HG03432 (cell line): ENCODE measurements around the gene CCDC8.
"Not testable (repeated sequence)": the region's sequence is repeated elsewhere in the genome, so short reads cannot be mapped to it uniquely, and the experiment has no call there.

Experiments
- ATAC-seq: cut with Tn5 transposase; IDR thresholded peaks from one replicate; pipeline ENCODE4 v1.9.1; 2021; ENCODE audit warnings: mild to moderate bottlenecking, moderate library complexity; ENCODE audit not compliant: unreplicated experiment

Gene CCDC8

DNA sequence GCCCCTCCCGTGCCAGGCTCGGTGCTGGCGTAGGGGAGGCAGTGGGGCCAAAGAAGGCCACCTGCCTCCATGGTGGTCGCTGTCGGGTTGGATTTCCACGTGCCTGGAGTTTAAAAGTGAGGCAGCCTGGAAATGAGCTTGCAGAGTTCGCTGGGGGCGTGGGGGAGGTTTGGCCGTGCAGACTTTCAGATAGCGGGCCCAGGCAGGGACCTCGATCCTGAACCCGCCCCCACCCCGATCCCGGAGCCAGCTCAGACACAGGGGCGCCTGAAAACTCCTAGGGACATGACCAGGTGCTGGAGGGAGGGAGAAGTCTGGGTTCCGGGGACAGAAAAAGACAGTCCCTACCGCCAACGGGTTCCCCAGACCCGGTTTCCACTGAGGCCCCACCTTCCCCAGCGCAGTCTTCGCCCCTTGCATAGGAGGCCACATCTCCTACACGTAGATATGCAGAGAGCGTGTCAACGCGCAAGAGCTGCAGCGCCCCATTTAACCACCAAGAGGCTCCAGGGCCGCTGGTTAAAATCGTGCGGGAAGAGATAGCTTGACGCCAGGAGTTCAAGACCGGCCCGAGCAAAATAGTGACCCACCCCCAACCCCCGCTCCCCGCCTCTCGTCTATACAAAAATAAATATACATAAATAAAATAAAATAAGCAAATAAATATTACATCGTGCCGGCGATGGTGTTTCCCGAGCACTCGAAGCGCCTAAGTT lies 8.5 kb downstream of the CCDC8 start:
- no peak for ATAC-seq

DNA sequence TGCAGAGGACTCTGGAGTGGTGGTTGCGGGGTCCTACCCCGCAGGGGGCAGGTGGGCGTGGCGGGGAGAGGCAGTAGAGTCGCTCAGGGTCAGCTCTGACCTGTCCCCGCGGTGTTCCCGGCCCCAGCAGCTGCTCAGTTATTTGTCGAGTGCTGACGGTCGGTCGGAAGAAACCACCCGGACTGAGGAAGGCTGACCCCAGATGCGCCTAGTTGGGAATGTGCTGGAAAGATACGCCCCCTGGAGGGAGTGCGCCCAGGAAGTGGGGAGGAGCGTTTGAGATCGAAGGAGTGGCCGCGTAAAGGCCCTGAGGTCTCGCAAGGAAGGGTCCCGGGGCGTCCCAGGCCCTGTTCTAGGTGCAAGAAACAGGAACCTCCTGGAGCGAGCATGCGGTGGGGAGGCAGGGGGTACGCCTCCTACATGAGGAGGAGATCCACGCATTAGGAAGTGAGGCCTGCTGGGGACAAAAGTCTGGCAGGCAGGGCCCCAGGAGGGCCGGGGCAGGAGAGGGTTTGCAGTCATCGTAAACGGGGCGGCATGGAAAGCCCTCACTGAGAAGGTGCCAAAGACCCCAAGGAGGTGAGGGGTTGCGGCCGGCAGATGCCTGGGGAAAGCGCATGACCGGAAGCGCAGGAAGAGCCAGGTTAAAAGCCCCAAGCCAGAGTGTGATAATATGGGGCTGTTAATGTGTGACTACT lies 9.2 kb downstream of the CCDC8 start:
- no peak for ATAC-seq

DNA sequence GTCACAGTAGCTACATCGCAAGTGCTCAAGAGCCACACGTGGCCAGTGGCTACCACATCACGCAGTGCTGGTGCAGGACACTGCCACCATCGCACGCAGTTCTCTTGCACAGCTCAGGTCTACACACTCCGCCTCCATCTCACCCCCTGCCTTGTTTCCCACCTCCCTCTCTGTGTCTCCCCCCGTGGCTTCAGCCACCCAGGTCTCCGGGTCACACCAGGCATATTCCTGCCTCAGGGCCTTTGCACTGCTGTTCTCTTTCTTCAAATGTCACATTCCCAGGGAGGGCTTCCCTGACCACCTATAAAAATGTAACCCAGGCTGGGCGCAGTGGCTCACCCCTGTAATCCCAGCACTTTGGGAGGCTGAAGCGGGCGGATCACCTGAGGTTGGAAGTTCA lies 10.6 kb downstream of the CCDC8 start:
- ATAC-seq, result no peak

DNA sequence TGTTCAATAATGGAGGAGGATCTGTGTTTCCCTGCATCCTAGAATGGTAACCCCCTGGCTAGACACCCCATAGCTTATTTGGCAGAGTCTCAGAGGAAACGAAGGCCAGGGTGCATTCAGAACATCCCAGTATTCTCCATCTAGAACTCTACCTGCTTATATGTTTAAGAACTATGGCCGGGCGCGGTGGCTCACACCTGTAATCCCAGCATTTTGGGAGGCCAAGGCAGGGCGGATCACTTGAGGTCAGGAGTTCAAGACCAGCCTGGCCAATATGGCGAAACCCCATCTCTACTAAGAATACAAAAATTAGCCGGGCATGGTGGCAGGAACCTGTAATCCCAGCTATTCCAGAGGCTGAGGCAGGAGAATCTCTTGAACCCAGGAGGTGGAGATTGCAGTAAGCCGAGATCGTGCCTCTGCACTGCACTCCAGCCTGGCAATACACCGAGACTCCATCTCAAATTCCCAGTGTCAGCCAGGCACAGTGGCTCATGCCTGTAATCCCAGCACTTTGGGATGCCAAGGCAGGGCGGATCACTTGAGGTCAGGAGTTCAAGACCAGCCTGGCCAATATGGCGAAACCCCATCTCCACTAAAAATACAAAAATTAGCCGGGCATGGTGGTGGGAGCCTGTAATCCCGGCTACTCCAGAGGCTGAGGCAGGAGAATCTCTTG lies 15.4 kb downstream of the CCDC8 start:
- not testable (repeated sequence) for ATAC-seq

DNA sequence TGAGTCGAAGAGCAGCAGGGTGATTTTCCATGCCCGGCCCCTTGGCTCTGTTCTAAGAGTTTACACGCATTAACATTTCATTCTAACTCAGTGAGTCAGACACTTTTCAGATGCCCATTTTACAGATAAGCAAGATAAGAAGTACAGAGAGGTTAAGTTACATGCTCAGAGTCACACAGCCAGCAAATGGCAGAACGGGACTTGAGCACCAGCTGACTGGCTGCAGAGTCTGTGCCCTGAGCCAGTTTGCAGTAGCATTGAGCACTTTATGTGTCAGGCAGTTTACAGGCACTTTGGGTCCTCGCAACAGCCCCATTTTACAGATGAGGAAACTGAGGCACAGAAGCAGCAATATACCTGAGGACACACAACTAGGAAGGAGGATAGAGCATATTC lies 19.0 kb downstream of the CCDC8 start:
- no peak for ATAC-seq

DNA sequence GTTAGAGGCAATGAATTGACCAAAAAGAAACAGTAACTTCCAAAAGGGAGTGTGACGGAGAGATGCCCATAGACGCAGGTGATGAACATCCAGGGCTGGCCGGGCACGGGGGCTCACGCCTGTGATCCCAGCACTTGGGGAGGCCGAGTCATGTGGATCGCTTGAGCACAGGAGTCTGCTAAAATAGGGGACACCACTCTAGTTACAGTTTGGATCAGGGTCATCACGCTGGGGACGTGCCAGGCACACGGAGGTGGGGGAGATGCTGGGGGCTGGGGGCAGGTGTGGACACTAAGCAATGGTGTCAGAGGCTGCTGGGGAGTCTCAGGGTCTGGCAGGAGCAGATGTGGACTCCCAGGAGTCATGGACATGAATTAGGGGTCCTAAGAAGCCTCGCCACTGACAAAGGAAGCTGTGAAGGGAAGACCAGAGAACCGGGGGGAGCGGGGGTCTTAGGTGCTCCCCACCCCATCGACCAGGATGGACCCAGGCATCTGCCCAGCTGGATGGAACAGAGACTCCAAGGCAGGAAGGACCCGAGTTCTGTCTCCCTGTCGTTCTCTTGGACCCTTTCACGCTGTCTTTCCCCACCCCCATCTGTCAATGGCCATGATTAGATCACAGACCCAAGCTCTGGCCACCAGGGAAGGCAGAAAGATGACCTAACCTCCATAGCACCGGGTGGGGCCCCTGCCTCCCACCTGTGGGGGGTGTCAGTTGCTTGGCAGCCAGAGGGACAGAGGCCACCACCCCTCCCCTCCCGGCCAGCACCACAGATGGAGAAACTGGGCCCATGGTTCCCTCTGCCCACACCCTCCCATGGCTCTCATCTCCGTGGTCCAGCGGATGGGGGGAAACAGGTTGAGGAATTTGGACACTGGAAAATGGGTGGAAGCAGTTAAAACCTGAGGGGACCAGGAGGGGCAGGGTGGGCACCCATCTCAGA lies 19.6 kb downstream of the CCDC8 start:
- ATAC-seq, result no peak

DNA sequence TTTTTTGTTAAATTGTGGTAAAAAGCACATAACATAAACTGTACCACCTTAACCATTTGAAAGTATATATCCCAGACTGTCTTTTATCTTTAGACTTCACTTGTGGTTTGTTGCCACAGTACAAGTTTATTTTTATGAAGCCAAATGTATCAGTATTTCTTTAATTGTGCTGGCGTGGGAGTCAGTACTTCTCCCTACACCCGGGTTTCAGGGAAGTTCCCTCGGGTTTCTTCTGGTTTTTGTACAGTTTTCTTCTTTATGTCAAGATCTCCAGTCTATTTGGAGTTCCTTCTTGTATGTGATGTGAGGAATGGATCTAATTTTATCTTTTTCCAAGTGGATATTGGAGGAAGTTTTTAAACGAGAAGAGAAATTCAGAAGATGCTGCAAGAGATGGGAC lies 20.5 kb downstream of the CCDC8 start:
- ATAC-seq, result no peak

DNA sequence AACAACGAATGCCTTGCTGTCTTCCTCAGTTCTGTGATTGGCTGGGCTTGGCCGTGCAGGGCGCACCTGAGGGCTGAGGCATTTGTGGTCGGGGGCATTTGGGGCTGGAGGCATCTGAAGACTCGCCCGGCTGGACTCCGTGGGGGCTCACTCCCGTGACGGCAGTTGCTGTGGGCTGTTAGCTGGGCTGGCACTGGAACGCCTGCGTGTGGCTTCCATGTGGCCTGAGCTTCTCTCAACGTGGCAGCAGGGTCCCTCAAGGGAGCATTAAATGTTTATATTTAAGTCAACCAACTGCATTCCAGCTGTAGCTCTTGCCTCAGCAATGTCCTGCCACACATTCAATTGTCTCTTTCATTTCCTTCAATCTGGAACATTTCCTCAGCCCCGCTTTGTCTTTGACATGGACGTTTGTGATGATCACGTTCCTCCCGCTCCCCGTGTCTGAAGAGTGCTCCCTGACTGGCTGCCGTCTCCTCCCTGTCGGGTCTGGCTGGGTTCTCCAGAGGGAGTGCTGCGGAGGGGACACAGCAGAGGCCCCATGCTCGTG lies 21.0 kb downstream of the CCDC8 start:
- ATAC-seq, result no peak

DNA sequence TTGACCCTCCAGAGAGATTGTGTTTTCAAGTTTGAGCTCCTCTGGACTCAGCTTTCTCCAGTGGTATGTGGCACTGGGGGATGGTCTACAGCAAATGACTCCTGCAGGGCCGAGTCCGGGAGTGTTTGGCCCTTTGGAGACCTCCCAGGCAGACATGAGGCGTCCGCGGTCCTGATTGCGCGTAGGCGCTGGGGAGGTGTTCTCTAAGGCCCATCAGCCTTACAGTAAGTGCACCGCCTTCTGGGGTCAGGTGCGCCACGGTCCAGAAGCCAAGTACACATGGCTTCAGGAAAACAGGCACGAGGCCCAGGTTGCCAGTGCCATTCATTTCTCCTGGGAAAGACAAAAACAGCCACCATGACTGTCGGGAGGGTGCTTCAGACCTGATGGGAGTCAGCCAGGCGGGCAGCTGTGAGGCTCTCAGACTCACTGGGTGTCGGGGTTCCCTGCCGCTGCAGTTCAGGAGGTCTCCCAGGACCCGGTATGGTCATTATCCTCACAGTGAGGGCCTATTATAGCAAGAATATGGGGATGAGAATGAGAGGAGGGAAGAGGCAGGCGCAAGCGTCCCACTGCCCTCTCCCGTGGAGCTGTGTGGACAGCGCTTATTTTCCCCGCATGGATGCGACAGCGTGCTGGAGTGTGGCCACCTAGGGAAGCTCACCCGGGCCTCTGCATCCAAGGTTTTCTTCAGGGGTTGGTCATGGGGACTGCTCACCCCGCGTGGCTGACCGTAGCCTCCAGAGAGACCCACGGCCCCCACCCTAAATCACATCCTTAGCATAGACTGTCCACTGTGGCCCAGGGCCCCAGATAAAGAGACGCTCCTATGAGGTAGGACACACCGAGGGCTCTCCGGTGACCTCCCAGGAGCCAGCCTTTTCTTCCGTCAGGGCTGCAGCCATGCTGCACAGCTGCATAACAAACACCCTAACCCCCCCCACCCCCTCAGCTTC lies 21.8 kb downstream of the CCDC8 start:
- ATAC-seq, result no peak

DNA sequence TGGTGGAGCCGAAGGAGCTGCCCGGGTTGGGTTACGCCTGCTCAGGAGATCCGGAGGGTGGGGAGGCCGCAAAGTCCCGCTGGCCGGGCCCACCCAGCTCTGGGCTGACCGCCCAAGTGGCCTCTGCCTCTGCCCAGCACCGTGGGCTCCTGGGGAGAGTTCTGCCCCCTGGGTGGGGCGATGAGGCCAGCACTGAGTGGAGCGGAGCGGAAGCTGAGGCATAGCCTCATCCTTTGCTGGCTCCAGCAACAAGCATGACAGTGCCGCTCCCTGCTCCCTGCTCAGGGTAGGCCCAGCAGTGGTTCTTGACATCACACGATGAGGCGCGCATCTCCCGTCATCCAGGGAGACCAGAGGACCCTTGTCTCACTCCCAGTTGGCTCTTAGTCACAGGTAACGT lies 22.5 kb downstream of the CCDC8 start:
- ATAC-seq, result no peak

DNA sequence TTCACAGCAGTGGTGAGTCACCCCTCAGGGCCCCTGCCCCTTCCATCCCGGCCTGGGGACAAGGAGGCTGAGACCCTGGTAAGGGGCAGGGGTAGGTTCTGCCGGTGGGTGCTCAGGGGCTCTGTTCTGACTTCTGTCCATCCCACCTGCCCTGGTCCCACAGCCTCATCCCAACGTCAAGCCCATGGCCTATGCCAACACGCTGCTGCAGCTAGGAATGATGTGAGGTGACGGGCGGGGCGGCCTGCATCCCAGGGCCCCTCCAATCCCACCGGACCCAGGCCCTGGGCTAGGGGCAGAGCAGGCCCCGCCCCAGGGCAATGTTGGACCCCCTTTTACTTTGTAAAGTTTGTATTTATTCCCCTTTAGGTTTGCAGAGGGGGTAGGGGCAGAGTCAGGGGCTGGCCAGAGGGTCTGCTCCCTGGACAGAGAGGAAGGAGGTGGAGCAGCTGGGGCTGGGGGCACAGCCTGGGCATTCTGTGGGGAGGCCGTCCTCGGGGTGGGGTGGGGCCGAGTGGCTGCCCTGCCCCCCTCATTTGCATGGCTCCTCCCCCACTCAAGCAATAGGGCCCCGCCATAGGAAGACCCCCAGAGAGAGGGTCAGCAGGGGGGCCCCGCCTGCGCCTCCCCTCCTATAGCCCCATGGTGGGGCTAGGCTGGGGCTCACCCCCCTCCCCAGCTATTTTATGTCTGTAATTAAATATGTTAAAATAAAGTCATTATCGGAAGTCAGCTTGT lies 23.1 kb downstream of the CCDC8 start:
- no peak for ATAC-seq

DNA sequence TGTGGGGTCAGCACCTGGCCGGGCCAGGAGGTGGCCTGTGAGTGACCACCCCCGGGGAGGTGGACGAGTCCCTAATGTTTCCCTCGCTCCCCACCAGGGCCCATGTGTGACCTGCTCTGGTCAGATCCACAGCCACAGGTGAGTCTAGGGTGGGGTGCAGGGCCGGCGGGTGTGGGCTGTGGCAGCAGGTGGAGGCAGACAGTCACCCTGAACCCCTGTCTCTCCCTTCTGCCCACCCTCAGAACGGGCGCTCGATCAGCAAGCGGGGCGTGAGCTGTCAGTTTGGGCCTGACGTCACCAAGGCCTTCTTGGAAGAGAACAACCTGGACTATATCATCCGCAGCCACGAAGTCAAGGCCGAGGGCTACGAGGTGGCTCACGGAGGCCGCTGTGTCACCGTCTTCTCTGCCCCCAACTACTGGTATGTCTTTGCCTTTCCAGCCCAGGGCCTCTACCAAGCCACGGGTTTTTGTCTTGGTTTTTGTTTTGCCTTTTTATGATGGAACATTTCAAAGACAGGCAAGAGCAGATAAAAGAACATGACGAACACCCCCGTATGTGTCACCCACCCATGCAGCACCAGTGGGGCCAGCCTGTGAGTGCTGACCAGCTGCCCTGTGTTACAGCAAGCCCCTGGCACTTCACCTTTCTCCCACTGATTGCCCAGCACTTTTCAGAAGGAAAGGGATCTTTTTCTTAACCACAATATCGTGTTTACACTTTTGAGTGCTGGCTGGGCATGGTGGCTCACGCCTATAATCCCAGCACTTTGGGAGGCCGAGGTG lies 24.9 kb downstream of the CCDC8 start:
- ATAC-seq, result no peak

DNA sequence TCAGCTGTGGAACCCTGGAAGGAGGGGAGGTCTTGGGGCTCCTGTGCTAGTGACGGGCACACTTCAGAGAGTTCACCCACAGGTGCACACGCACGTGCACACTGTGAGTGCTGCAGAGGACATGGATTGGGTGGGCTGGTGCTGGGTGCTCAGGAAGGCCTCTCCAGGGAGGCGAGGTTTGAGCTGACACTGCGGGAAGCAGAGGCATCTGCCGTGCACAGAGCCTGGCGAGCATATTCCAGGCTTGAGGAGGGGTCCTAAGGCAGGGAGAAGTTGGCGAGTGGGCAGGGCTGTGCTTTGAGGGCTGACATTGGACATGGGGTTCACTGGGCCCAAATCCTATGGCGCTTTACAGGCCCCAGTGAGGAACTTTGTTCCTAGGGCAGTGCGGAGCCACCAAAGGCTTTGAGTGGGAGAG lies 25.6 kb downstream of the CCDC8 start:
- no peak for ATAC-seq

DNA sequence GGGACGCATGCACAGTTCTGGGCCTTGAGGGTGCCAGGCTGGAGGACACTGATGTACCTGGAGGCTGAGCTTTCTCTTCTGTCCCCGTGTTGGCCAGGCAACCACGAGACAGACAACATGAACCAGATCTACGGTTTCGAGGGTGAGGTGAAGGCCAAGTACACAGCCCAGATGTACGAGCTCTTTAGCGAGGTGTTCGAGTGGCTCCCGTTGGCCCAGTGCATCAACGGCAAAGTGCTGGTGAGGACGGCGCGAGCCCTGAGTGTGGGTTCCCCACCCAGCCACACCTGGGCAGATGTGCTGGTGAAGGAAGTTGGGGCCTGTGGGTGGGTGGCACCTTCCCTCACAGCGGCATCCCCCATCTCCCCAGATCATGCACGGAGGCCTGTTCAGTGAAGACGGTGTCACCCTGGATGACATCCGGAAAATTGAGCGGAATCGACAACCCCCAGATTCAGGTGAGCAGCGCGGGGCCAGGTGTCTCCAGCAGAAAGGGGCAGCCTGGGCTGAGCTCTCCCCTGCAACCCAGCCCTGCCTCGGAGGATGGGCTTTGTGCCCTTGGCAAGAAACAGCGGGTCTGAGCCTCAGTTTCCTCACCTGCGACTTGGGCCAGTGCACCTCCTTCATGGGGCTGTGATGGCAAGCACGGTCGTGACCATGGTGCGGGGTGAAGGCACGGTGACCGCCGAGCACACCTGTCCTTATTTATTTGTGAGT lies 26.2 kb downstream of the CCDC8 start:
- ATAC-seq, result no peak

DNA sequence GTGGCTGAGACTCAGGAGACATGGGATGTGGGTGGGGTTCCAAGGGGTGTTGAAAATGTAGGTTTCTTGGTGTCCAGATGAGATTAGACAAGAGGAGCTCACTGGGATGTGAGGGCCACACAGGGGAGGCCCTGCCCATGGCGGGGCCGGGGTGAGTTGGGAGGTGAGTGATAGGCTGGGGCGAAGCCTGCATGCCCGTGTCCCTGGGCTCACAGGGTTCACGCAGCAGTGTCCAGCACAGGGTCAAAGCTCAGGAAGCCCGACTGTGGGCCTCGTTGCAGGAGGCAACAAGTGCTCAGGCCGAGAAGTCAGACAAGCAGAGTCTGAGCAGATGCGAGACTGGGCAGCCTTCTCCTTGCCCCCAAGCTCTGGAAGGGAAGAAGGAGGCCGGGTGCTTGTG lies 27.2 kb downstream of the CCDC8 start:
- ATAC-seq, result no peak

DNA sequence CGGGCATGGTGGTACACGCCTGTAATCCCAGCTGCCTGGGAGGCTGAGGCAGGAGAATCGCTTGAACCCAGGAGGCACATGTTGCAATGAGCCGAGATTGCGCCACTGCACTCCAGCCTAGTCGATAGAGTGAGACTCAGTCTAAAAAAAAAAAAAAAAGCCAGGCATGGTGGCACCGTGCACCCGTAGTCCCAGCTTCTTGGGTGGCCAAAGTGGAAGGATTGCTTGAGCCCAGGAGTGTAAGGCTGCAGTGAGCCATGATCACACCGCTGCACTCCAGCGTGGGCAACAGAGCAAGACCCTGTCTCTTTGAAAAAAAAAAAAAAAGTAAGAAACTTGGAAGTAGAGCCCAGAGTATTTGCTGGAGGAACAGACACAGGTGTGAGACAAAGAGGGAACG lies 27.7 kb downstream of the CCDC8 start:
- ATAC-seq, result no peak

DNA sequence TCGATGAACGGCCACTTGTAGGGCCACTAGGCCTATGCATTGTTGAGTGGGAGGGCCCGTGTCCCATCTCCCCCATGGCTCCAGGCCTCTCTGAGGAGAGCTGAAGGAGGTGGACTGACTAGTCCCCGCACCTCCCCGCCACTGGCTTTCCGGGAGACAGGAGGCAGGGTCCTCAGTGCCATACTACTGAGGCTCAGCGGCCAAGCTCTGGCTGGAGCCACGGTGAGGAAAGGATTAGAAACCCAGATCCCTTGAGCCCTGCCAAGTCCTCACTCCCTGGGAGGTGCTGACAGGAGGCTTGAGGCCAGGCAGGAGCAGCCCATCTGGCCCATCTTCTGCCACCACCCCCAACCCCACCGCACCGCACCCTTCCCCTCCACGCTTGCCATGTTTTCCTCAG lies 29.0 kb downstream of the CCDC8 start:
- no peak for ATAC-seq

DNA sequence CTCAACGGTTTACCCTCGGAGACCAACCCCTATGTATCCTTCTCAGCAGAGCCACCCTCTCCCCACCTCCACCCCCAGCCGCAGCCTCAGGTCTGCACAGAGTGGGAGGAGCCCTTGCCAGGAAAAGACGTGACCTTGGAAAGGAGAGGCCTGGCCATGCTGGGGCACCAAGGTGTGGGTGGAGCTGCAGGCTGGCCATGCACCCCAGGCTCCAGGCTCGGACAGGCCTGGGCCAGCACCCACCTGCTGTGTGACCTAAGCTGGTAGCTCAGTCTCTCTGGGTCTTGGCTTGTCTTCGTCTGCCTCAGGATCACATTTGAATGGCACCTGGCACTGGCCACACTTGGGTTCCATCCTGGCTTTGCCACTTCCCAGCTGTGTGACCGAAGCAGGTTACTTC lies 29.5 kb downstream of the CCDC8 start:
- ATAC-seq, result no peak
